Effector CD4-positive, alpha-beta T cell (primary cell): ENCODE results near the gene PSMA6.
"Not testable (repeated sequence)": the region's sequence is repeated elsewhere in the genome, so short reads cannot be mapped to it uniquely, and the experiment has no call there.

Experiments
- DNase-seq: peaks from one replicate; pipeline ENCODE4 v3.0.0-alpha.2; 2020

The PSMA6 gene

GRCh38 chr14:35331605-35332516 is 39.7 kb downstream of the PSMA6 start:
- DNase-seq: no peak

GRCh38 chr14:35332517-35333263 is 40.5 kb downstream of the PSMA6 start:
- no peak for DNase-seq

- no peak for DNase-seq
Measured at GRCh38 chr14:35333264-35333730, 41.1 kb downstream of the PSMA6 start.

GRCh38 chr14:35333797-35334743 is 41.9 kb downstream of the PSMA6 start:
- no peak for DNase-seq

GRCh38 chr14:35335388-35336092 is 43.4 kb downstream of the PSMA6 start:
- DNase-seq: no peak

- DNase-seq: not testable (repeated sequence)
Measured at GRCh38 chr14:35336171-35336493, 44.0 kb downstream of the PSMA6 start.

GRCh38 chr14:35336494-35337268 is 44.5 kb downstream of the PSMA6 start:
- DNase-seq: no peak

GRCh38 chr14:35337269-35338255 is 45.4 kb downstream of the PSMA6 start:
- DNase-seq: no peak

- no peak for DNase-seq
Measured at GRCh38 chr14:35338731-35339405, 46.7 kb downstream of the PSMA6 start.

GRCh38 chr14:35339761-35340406 is 47.7 kb downstream of the PSMA6 start:
- DNase-seq: no peak

- no peak for DNase-seq
Measured at GRCh38 chr14:35340616-35341453, 48.7 kb downstream of the PSMA6 start.

GRCh38 chr14:35341454-35341750 is 49.2 kb downstream of the PSMA6 start:
- DNase-seq: no peak

- no peak for DNase-seq
Measured at GRCh38 chr14:35341751-35342488, 49.7 kb downstream of the PSMA6 start.

GRCh38 chr14:35342489-35343010 is 50.4 kb downstream of the PSMA6 start:
- no peak for DNase-seq

- DNase-seq: no peak
Measured at GRCh38 chr14:35343702-35344101, 51.5 kb downstream of the PSMA6 start.

- no peak for DNase-seq
Measured at GRCh38 chr14:35344107-35344807, 52.1 kb downstream of the PSMA6 start.
